ENCODE data around the gene CLDN7. TPM values are rescaled to one million over a fixed set of nuclear protein-coding genes. Genes with fewer than 3 reads are reported as not detected.

Gene CLDN7
- total RNA-seq, 1 donor from 2014 or later = 26.8 TPM

DNA sequence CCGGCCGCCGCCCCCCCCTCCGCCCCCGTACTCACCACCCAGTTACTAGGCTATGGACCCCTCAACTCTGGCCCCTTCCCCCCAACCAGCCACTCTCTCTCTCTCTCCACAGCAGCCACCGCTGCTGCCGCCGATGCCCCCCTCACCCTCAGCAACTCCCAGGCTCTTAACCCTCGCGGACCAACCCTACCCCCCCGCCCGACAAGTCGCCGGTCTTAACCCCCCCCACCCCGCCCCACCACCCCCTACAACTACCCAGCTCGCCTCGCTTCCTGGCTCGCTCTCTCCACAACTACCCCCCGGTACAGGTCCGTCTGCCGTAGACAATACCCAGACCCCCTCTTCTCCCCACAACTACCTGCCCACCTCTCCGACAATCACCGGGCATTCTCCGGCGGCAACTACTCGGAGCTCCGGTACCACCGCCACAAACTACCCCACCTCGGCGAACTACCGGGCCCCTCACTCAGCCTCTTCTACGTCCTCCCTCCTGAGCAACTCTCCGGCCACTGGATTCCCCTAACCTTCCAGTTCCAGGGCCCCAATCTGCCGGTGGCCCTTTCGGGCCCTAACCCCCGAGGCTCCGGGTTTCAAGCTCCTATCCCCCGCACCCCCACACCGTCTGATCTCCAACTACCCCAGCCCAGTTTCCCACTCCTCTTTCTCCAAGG is 23.7 kb downstream of the CLDN7 start:
- DNase-seq (ENCODE audit: low read depth, low spot score) = no peak

DNA sequence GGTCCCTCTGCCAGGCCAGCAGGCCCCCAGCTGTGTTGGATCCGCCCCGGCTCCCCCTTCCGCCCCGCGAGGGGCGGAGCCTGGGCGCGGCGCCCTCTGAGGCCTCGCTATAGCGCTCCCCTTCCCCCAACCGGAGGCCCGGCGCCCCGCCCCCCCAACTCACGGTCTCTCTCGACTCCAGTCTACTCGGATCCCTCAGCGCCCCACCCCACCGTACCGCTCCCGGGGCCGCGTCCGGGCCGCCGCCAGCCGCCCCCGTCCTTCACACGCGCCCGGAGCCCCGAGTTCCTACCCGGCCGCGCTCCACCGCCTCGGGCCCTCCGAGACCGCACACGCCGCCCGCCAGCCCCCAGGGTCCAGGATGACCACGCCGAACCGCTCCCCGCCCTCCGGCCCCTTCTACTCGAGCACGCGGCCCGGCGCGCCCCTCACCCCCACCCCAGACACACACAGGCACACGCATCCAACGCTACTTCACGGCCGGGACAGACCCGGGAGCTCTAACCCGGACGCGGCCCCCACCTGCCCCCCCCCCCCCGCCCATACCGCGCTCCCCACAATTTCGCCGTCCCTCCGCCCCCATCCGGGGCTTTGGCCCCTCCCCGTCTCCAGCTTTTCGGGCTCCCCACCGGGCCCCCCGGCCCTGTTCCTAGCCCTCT is 24.4 kb downstream of the CLDN7 start:
- no peak for DNase-seq (ENCODE audit: low read depth, low spot score)

DNA sequence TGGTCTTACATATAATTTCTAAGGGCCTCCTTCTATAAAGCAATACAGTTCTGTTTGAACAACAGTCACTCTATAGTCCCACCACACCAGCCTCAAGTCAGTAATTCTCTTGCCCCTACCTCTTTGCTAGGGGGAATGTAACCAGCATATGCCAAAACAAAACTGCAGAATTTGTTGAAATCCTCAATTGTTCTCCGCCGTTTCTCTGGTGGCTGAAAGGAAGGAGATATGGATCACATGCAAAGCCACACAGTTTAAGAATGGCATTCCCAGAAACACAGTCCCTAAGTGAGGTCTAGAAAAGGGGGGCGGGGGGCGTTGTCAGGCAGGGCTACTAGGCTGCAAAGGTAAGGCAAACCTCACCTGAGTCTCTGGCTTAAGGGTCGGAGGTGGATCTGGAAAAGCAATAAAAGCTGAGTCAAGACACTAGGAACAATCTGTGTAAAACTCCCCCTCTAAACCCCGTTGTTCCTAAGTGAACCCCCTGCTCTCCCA is 25.0 kb downstream of the CLDN7 start:
- DNase-seq (ENCODE audit: low read depth, low spot score) = no peak

DNA sequence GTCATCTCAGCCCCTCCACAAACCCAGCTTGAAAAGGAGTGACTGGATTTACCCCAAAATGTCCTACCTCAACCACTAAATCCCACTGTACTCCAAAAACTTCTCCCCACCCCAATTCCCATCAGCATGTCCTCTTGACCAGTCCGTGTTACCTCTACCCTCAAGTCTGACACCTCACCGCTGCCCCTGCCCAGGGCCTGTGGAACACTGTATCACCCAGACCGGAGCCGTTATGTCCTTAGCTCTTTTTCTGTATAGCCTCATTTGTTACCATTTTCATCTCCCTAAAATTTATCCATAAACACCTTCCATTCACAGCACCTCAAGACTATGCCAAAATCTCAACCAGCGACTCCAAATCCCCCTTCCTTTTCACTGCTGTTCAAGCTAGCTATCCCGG is 25.5 kb downstream of the CLDN7 start:
- no peak for DNase-seq (ENCODE audit: low read depth, low spot score)

DNA sequence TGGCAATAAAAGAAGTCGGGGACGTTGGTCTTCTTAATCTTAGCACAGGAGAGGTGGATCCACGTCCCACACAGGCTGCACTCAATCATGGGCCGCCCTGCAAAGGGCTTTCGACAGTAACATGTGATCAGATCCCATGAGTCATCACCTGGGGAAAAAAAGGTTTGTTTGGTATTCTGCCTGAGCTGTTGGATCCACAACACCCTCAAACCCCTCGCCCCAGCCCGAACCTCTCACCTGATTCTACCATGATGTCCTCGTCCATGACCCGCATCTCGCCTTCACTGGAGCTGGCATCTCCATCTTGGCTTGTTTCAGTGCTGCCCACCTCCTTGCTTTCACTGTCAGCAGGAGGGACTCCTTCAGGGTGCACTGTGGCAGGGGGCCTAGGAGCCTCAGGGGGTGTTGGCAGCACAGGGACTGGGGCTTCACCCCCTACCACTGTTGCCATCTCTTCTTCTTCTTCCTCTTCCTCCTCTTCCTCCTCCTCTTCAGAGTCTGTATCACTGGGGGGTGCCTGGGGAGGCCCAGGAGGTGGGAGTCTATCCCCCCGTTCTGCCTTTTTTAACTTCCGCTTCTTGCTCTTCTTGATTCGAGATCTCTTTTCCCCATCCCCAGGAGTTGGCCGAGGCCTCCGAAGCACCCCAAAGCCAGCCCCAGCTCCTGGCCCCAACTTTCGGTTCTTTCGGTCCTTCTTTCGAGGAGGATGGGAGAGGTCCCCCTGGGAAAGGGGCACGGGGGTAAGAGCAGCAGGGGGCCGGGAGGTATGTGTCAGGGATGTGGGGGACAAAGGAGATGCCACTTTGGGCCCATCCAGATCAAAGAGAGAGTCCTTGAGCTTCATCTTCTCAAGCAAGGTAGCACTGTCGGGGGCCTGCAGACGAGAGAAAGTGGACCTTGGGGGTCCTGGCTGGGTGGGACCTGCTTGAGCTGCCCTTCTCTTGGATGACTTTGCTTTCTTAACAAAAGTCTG is 26.3 kb downstream of the CLDN7 start:
- no peak for DNase-seq (ENCODE audit: low read depth, low spot score)

DNA sequence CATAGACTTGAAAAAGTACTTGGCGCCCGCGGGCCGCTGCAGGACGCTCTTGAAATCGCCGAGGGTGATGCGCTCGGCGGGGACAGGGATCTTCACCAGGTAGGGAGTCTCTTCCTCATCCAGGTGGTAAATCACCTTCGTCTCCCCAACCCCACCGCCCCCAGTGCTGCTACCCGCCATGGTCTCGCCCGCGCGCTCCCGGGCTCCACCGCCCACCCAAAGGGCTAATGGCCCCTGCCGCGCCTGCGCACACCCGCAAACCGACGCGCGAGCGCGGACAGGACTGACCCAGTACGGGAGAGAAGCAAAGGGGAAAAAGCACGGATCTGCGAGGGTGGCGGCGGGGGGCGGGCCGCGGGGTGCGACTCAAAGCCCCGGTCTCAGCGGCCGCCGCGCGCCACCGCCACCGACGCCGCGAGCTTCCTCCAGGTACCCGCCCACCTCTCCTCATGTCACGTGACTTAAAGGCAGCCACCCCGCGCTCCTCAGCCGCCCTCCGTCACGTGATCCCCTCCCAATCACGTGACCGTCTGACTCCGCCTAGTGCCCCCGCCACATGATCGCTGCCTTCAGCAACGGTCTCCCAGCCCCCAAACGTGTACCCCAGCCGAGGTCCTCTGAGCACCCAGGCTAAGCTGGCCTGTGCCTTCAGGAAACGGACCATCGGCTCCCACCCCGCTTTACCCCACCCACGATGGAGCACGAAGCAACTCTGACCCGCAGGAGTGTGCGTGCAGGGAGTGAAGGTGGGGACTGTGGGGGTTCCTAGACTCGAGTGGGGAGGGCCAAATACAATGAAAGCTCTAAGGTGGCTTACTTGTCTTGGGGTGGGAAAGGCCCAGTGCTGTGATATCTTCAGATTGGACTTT is 28.0 kb downstream of the CLDN7 start, which contains the start of gene DVL2:
DVL2 (minus strand) TSS at position 435 of the 869 bp plus-strand sequence; CDS start at position 180, 255 bp downstream.
- peak; percentile 82 for DNase-seq (ENCODE audit: low read depth, low spot score)

DNA sequence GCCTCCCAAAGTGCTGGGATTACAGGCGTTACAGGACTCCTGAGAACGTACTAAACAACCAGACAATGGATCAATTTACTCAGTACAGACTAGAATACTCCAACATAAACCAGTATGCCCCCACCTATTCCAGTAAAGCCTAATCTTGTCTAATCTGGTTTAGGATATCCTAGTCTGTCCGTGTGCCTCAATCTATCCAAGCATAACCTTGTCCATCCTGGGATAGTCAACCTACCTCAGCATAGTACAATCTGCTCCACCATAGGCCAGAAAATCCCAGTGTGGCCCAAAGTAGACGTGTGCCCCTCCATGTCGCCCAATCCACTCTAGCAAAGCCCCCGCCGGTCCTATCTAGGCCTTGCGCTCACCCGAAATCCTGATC is 28.6 kb downstream of the CLDN7 start:
- no peak for DNase-seq (ENCODE audit: low read depth, low spot score)

DNA sequence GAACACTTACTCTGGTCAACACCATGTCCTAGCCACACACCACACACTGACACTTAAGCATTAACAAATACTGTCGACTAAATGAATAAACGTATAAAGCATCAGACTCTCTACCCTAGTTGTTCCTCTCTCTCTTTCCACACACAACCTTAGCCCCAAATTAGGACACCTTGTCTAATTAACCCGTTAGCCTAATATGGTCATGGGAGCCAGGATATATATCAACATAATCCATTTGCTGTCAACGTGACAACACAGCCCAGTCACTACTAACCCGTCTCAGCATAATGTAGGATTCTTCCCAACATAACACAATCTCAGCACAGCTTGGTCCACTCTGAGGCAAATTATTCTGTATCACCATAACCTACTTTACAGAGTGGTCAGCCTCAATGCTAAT is 30.2 kb downstream of the CLDN7 start:
- no peak for DNase-seq (ENCODE audit: low read depth, low spot score)

DNA sequence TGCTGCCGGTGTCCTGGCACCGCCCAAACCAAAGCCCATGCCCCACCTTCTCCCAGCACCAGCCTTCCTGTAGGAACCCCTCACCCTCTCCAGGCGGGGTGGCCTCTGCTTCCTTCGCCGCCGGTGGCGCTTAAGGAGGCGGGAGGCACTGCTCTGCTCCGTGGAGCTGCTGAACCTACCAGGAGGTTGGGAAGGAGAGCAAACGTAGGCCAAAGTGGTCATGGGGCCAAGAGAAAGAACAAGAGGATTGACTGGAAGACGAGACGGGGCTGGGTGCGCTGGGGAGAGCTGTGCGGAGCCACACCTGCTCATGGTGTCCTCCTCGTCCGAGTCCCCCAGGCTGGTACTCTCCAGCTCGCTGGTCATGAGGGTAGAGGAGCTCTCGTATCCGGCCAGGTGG is 32.8 kb downstream of the CLDN7 start:
- DNase-seq (ENCODE audit: low read depth, low spot score) = no peak

DNA sequence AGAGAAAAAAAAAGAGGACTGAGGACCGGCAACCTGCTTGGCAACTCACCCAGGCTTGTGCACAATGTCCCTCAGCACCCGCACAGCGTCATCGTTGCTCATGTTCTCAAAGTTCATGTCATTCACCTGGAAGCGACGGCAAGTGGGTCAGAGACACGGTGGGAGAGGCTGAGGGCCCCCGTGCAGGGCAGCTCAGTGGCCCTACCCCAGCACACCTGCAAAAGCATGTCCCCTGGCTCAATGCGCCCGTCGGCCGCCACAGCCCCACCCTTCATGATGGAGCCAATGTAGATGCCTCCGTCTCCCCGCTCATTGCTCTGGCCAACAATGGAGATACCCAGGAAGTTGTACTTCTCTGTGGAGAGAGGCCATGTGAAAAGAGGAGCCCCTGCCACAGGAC is 33.4 kb downstream of the CLDN7 start:
- DNase-seq (ENCODE audit: low read depth, low spot score) = no peak

DNA sequence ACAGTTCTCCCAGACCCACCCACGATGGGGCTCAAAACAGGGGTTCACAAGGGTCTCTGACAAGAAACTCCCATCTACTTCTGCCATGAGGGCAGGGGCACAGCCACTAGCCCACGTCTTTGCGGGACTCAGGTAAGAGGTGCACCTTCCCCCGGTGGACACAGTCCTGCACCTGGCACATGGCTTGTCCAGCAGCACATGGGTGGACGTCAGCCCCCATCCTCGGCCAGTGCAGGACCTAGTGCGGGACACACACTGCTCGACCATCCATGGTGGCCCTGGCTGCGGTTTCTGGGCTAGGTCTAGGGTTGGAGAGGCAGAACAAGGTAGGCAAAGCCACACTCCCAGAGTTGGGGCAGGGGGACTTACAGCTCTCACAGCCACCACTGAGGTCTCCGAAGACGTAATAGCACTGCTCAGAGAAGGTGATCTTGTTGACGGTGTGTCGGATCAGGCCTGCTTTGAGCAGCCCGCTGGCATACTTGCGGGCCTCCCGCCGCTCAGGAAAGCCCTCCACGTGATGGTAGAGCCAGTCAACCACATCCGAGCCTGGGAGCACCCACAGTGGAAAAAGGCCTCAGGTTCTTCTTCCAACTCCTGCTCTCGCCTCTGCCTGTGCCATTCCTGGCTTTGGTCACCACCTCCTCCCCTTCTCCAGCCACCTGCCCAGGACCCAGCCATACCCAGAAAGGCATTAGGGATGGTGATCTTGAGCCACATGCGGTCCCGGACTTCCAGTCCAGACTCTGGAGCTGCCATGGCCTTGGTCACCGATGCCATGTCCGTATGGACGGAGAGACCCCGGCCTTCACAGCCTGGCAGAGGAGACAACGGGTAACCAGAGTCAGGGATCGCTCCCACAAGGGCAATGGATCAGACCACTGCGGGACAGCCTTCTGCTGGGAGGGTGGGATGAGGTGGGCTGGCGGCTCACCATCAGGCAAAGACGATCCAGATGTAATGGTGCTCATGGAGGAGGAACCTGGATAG is 35.3 kb downstream of the CLDN7 start:
- no peak for DNase-seq (ENCODE audit: low read depth, low spot score)

DNA sequence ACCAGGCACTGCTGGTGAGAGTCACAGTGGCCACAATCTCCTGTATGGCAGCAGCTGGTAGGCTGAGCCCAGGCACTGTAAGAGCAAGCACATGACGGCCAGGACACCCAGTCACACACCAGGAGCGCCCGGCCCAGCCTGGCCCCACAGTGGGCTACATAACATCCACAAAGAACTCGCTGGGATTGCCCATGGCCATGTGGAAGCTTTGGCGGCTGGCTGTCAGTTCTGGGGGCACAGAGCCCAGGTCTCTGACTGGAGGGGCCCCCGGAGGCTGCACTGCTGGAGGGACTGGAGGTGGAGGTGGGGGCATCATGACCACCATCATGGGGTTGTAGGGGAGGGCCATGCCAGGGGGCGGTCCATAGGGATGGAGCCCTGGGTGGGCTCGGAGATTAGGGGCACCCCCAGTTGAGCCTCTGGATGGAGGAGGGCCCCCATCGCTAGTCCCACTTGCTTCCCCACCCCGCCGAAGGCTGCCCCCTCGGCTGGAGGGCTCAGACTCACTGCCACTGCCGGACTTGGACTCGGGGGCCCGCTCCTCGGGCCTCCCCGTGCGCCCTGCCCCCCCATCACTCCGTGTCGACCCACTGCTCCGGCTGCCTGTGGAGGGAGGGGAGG is 36.5 kb downstream of the CLDN7 start:
- DNase-seq (ENCODE audit: low read depth, low spot score) = no peak

DNA sequence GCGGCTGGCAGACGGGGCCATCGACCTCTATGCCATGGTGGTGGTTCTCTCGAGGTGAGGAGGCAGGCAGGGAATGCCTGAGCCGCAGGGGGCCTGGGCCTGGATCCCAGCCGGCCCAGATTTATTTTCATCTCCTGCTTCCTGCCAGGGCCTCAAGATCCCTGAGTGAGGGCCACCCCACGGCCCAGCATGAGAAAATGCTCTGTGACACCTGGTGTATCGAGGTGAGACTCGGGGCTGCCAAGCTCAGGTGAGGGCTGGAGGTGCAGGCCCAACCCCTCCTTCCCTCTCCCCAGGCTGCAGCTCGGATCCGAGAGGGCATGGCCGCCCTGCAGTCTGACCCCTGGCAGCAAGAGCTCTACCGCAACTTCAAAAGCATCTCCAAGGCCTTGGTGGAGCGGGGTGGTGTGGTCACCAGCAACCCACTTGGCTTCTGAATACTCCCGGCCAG is 37.6 kb downstream of the CLDN7 start:
- no peak for DNase-seq (ENCODE audit: low read depth, low spot score)

DNA sequence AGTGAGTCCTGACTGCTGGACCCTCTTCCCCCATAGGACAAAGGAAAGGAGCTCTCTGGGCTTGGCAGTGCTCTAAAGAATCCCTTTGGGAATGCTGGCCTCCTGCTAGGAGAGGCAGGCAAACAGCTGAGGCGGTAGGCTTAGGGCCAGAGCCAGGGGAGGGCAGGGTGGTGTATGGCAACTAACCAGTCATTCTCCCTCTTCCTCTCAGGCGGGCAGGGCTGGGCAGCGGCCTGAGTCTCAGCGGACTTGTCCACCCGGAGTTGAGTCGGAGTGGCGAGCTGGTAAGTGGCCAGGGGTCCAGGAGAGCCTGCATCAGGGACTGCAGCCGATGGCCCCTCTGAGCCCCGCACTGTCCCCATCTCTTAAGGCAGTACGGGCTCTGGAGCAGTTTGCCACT is 38.2 kb downstream of the CLDN7 start:
- DNase-seq (ENCODE audit: low read depth, low spot score) = no peak

DNA sequence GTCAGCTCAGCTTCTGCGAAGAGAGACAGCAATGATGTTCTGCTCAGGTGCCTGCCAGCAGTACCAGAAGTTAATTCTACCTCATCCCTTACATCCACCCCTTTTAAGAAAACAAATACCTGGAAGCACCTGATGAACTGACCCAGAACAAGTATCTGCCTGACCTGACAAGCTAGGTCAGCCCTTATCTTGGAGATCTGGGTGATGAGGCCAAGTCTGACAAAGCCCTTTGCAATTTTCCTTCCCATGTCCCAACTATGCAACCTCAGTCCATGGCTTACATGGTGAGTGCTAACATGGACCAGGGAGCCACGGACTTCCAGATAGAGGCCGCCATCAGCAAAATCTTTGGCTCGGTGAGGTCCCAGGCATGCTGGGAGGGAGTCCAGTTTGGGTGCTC is 38.9 kb downstream of the CLDN7 start:
- no peak for DNase-seq (ENCODE audit: low read depth, low spot score)

DNA sequence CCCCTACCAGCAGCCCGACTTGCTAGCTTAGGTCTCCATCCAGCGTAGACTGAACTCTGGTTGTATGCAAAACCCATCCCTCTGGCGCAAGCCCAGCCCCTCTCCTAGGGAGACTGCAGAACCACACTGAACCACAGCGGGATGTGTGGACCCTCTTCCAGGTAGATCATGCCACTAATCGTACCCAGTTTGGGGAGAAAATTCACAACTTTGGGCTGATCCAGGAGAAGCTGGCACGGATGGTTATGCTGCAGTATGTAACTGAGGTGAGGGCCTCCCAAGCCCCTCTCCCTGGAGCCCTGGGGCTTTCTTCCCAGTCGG is 39.3 kb downstream of the CLDN7 start:
- DNase-seq (ENCODE audit: low read depth, low spot score) = no peak

DNA sequence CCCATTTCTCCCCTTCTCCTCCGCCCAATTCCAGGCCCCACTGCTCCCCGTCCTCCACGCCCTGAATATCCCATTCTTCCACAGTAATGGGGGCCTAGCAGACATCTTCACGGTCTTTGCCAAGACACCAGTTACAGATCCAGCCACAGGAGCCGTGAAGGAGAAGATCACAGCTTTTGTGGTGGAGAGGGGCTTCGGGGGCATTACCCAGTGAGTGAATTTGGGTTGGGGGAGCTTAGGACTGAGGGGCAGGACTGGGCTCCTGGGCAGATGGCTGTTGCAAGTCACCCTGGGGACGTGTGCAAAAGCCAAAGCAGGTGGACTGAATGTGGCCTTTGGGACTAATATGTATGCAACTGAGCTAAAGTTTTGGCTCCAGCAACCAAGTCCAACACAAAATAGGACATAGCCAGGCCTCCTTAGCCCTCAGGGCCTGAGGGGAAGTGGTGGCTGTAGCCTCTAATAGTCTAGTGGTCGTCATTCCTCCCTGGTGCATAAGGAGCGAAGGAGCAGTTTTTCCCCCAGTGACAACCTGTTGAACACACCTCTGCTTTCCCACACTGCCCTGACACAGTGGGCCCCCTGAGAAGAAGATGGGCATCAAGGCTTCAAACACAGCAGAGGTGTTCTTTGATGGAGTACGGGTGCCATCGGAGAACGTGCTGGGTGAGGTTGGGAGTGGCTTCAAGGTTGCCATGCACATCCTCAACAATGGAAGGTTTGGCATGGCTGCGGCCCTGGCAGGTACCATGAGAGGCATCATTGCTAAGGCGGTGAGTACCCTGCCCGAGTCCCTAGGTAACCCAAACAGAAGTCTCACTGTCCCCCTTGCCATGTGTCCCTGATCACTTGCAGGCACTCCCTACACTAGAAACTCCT is 39.9 kb downstream of the CLDN7 start:
- no peak for DNase-seq (ENCODE audit: low read depth, low spot score)
